Measurements from ENCODE around the gene ABCB11.

GRCh38 chr2:168988755-168989154 lies 42.4 kb downstream of the ABCB11 start:
- TF ChIP-seq CTCF (IDR thresholded peaks at IDR 0.05) (no peak), POLR2A (IDR thresholded peaks at IDR 0.05) (no peak), POLR2AphosphoS5 (IDR thresholded peaks at IDR 0.05) (no peak)

Data from stomach (tissue), 4 donors.